ENCODE results near the gene PLXNA4.

PLXNA4 gene

GRCh38 chr7:132349075-132349474, 227.2 kb downstream of the PLXNA4 start:
- no peaks in the 10 kb centered on the region for H3K36me3 Mint-ChIP-seq
- no peak overlapping the region for H3K27ac Mint-ChIP-seq
- peaks cover 14% of the 10 kb centered on the region for H3K27me3 Mint-ChIP-seq
- DNase-seq (ENCODE audit: low spot score in 2 of 2) (no peak), ATAC-seq (ENCODE audit: low read depth) (no peak)
- H3K4me1 Mint-ChIP-seq, result no peaks in the 10 kb centered on the region
- H3K4me3 Mint-ChIP-seq, result no peak overlapping the region
- no peaks in the 10 kb centered on the region for H3K9me3 Mint-ChIP-seq

DNA sequence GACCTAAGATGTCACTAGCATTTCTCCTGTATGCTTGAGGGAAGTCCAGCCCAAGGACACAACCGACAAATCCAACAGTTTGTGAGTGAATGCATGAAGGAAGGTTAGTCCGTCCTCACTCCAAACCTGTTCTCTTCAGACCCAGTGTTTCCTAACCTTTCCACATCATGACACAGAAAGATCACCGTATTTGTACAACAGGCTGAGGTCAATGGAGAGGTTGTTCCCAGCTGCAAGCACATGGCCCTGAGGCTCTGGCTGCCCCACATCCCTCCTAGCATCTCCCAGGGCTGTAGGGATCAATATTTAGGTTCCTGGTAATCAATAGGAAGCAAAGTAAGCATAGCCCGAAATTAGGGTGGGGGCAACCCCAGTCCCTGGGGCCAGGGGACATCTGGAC, 227.9 kb downstream of the PLXNA4 start:
- Mint-ChIP-seq H3K9me3 (no peaks in the 10 kb centered on the region), H3K27ac (no peak overlapping the region), H3K4me1 (no peaks in the 10 kb centered on the region), H3K4me3 (no peak overlapping the region), H3K27me3 (peaks cover 14% of the 10 kb centered on the region), H3K36me3 (no peaks in the 10 kb centered on the region)
- ATAC-seq (ENCODE audit: low read depth), result no peak
- DNase-seq (ENCODE audit: low spot score in 2 of 2), result no peak

GRCh38 chr7:132347858-132348257, 228.4 kb downstream of the PLXNA4 start:
- Mint-ChIP-seq H3K9me3 (no peaks in the 10 kb centered on the region), H3K4me3 (no peak overlapping the region), H3K27me3 (peaks cover 16% of the 10 kb centered on the region), H3K27ac (no peak overlapping the region), H3K36me3 (no peaks in the 10 kb centered on the region), H3K4me1 (no peaks in the 10 kb centered on the region)
- ATAC-seq (ENCODE audit: low read depth) (no peak), DNase-seq (ENCODE audit: low spot score in 2 of 2) (no peak)

GRCh38 chr7:132347123-132347522, 229.1 kb downstream of the PLXNA4 start:
- no peaks in the 10 kb centered on the region for H3K9me3 Mint-ChIP-seq
- no peak overlapping the region for H3K4me3 Mint-ChIP-seq
- DNase-seq (ENCODE audit: low spot score in 2 of 2) (no peak), ATAC-seq (ENCODE audit: low read depth) (no peak)
- H3K27me3 Mint-ChIP-seq, result peaks cover 16% of the 10 kb centered on the region
- no peak overlapping the region for H3K27ac Mint-ChIP-seq
- no peaks in the 10 kb centered on the region for H3K36me3 Mint-ChIP-seq
- H3K4me1 Mint-ChIP-seq, result no peaks in the 10 kb centered on the region

DNA sequence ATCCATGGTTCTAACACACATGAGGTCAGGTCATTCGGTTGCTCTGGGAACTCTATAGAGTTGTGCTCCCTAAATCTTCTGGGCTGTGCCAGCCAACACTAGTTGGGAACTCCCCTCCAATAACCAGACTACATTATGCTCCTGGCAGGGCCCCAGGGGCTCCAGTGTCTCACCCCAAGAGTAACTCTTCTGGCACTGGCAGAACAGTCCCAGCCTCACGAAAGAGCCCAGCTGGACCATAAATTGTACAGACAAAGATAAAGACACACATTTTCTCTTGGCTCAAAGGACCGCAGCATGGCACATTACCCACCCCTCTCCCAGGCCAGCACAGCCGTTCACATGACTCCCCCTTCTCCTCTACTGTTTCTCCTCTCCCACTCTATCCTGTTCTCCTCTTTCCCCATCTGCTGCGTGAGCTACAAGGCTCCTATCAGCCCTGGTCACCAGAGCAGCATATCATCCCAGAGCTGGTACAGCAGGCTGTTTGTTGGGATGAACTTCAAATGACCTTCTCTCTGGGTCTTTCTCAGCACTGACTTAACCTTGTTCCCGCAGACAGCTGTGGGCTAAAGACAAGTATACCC, 230.6 kb downstream of the PLXNA4 start:
- Mint-ChIP-seq H3K27ac (no peak overlapping the region), H3K9me3 (no peaks in the 10 kb centered on the region), H3K36me3 (no peaks in the 10 kb centered on the region), H3K4me3 (no peak overlapping the region), H3K27me3 (peaks cover 14% of the 10 kb centered on the region), H3K4me1 (no peaks in the 10 kb centered on the region)
- DNase-seq (ENCODE audit: low spot score in 2 of 2) (no peak), ATAC-seq (ENCODE audit: low read depth) (no peak)

DNA sequence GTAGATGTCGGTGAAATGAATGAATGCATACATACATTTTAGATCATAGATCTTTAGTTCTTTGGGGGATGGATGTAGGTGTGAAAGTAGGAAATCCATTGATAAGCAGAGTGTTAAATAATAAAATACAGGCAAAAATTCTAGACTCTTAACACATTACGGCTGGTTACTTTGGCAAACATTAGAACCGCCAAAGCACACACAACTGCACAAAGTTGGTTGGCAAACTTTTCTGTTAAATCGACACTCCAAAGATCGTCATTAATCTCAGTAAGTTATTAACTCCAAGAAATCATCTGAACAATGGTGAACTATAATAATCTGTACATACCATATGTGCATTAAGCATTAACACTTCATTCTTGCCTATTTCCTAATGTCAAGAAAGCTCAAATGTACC, 231.2 kb downstream of the PLXNA4 start:
- no peak for DNase-seq (ENCODE audit: low spot score in 2 of 2)
- Mint-ChIP-seq H3K27ac (no peak overlapping the region), H3K4me1 (no peaks in the 10 kb centered on the region), H3K27me3 (peaks cover 14% of the 10 kb centered on the region), H3K9me3 (no peaks in the 10 kb centered on the region), H3K4me3 (no peak overlapping the region), H3K36me3 (no peaks in the 10 kb centered on the region)
- no peak for ATAC-seq (ENCODE audit: low read depth)

- no peak overlapping the region for H3K27ac Mint-ChIP-seq
- peaks cover 12% of the 10 kb centered on the region for H3K27me3 Mint-ChIP-seq
- no peak overlapping the region for H3K4me3 Mint-ChIP-seq
- H3K4me1 Mint-ChIP-seq, result no peaks in the 10 kb centered on the region
- no peaks in the 10 kb centered on the region for H3K36me3 Mint-ChIP-seq
- ATAC-seq (ENCODE audit: low read depth), result no peak
- DNase-seq (ENCODE audit: low spot score in 2 of 2), result no peak
- no peaks in the 10 kb centered on the region for H3K9me3 Mint-ChIP-seq
These were observed 233.1 kb downstream of the PLXNA4 start for GRCh38 chr7:132343199-132343598.

DNA sequence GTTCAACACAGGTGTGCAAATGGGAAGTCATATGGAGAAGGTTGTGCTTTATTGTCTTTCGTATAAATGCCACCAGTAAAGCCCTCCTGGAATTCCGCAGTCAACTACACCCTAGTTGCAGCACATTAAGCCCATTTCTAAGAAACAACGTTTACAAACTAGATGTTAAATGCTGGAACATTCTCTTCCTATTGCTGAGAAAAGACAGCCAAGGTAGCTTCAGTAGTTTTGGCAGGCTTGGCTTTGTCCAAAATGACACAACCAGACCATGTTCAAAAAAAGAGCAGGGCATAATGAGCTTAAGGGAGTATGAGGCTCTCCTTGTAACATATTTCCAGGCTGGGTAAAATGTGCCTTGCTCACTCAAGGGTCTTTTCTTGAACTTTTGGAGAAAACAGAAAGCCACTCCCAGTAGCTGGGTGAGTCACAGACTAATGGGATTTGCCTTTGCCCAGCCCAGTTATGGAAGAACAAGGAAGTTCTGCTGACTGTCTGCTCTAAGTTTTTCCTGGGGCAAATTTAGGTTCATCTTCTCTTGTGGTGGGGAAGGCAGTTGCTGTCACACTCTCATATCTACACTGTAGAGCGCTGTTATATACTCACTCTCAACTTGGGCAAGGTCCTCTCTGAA, 238.7 kb downstream of the PLXNA4 start:
- Mint-ChIP-seq H3K27me3 (peaks cover 1% of the 10 kb centered on the region), H3K27ac (no peak overlapping the region), H3K4me1 (no peaks in the 10 kb centered on the region), H3K9me3 (no peaks in the 10 kb centered on the region), H3K36me3 (no peaks in the 10 kb centered on the region), H3K4me3 (no peak overlapping the region)
- DNase-seq (ENCODE audit: low spot score in 2 of 2) (no peak), ATAC-seq (ENCODE audit: low read depth) (no peak)

- Mint-ChIP-seq H3K4me1 (no peaks in the 10 kb centered on the region), H3K27me3 (peaks cover 4% of the 10 kb centered on the region), H3K4me3 (no peak overlapping the region), H3K27ac (no peak overlapping the region), H3K36me3 (no peaks in the 10 kb centered on the region), H3K9me3 (no peaks in the 10 kb centered on the region)
- DNase-seq (ENCODE audit: low spot score in 2 of 2) (no peak), ATAC-seq (ENCODE audit: low read depth) (no peak)
These were observed 239.5 kb downstream of the PLXNA4 start for GRCh38 chr7:132336797-132337196.

- no peaks in the 10 kb centered on the region for H3K36me3 Mint-ChIP-seq
- no peaks in the 10 kb centered on the region for H3K9me3 Mint-ChIP-seq
- no peak for DNase-seq (ENCODE audit: low spot score in 2 of 2)
- no peak overlapping the region for H3K27ac Mint-ChIP-seq
- no peak for ATAC-seq (ENCODE audit: low read depth)
- H3K4me1 Mint-ChIP-seq, result no peaks in the 10 kb centered on the region
- no peak overlapping the region for H3K4me3 Mint-ChIP-seq
- peaks cover 6% of the 10 kb centered on the region for H3K27me3 Mint-ChIP-seq
These were observed 243.0 kb downstream of the PLXNA4 start for GRCh38 chr7:132333301-132333700.

DNA sequence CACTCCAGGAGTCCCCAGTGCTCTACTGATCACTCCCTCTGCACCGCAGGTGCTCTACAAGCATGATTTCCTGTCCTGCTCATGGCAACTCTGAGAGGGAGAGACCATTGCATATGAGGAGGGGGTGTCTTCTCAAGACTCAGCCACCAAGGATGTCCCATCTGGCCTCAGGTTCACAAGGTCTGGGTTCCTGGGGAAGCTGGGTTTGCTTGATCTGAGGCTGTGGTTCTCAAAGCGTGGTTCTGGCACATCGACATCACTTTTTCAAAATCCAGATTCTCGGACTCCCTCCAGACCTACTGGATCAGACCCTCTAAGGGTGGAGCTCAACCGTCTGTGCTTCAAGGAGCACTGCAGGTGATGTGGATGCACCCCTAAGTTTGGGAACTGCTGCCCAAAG, 247.5 kb downstream of the PLXNA4 start:
- ATAC-seq (ENCODE audit: low read depth), result no peak
- no peak for DNase-seq (ENCODE audit: low spot score in 2 of 2)
- Mint-ChIP-seq H3K4me3 (no peak overlapping the region), H3K27ac (no peak overlapping the region), H3K4me1 (no peaks in the 10 kb centered on the region), H3K36me3 (no peaks in the 10 kb centered on the region), H3K9me3 (no peaks in the 10 kb centered on the region), H3K27me3 (peaks cover 15% of the 10 kb centered on the region)

GRCh38 chr7:132328047-132328620, 248.1 kb downstream of the PLXNA4 start:
- ATAC-seq (ENCODE audit: low read depth) (no peak), DNase-seq (ENCODE audit: low spot score in 2 of 2) (no peak)
- no peak overlapping the region for H3K27ac Mint-ChIP-seq
- H3K4me1 Mint-ChIP-seq, result no peaks in the 10 kb centered on the region
- H3K36me3 Mint-ChIP-seq, result no peaks in the 10 kb centered on the region
- H3K4me3 Mint-ChIP-seq, result no peak overlapping the region
- peaks cover 15% of the 10 kb centered on the region for H3K27me3 Mint-ChIP-seq
- no peaks in the 10 kb centered on the region for H3K9me3 Mint-ChIP-seq

- Mint-ChIP-seq H3K27ac (no peak overlapping the region), H3K4me3 (no peak overlapping the region), H3K4me1 (no peaks in the 10 kb centered on the region), H3K9me3 (no peaks in the 10 kb centered on the region), H3K36me3 (no peaks in the 10 kb centered on the region), H3K27me3 (peaks cover 13% of the 10 kb centered on the region)
- no peak for ATAC-seq (ENCODE audit: low read depth)
- no peak for DNase-seq (ENCODE audit: low spot score in 2 of 2)
These were observed 249.2 kb downstream of the PLXNA4 start for GRCh38 chr7:132326878-132327589.

- no peak overlapping the region for H3K27ac Mint-ChIP-seq
- H3K4me1 Mint-ChIP-seq, result peaks cover 10% of the 10 kb centered on the region
- H3K4me3 Mint-ChIP-seq, result no peak overlapping the region
- ATAC-seq (ENCODE audit: low read depth) (no peak), DNase-seq (ENCODE audit: low spot score in 2 of 2) (no peak)
- H3K36me3 Mint-ChIP-seq, result no peaks in the 10 kb centered on the region
- H3K27me3 Mint-ChIP-seq, result peaks cover 24% of the 10 kb centered on the region
- no peaks in the 10 kb centered on the region for H3K9me3 Mint-ChIP-seq
These were observed 253.3 kb downstream of the PLXNA4 start for GRCh38 chr7:132322970-132323369.
